Esophagus muscularis mucosa (tissue), 4 donors: ENCODE measurements around the gene ANKRD36C.
"Not testable (repeated sequence)": the region's sequence is repeated elsewhere in the genome, so short reads cannot be mapped to it uniquely, and the experiment has no call there.

Experiments
- CTCF ChIP-seq, 3 experiments: fragments of 200-600 bp in 2 of 3; fragments of 450-650 bp in 1 of 3; sonication (generic) in 2 of 3; IDR thresholded peaks; one replicate each; pipeline ENCODE4 v1.5.1; 2017 to 2019; ENCODE audit warnings: antibody characterized with exemption in 3 of 3, mild to moderate bottlenecking in 2 of 3, moderate library complexity in 1 of 3
- EP300 ChIP-seq: sonication (generic); formaldehyde crosslinking; IDR thresholded peaks from one replicate; pipeline ENCODE4 v1.6.1; 2017; ENCODE audit warnings: antibody characterized with exemption
- POLR2A ChIP-seq: fragments of 450-650 bp; IDR thresholded peaks from one replicate; pipeline ENCODE4 v1.6.1; 2017; ENCODE audit warnings: antibody characterized with exemption, moderate library complexity, mild to moderate bottlenecking, low read depth
- POLR2AphosphoS5 ChIP-seq, 2 donors: sonication (generic); formaldehyde crosslinking; IDR thresholded peaks; one replicate each; pipeline ENCODE4 v1.6.1; 2017; ENCODE audit warnings: antibody characterized with exemption in 2 of 2

GRCh38 chr2:95911431-95911830, 80.2 kb downstream of the ANKRD36C start:
- not testable (repeated sequence) for TF ChIP-seq CTCF (IDR thresholded peaks at IDR 0.05); POLR2A; POLR2AphosphoS5 (IDR thresholded peaks at IDR 0.05); EP300
